ENCODE results near the gene MRPL10. TPM values are rescaled to one million over a fixed set of nuclear protein-coding genes. Genes with fewer than 3 reads are reported as not detected.

The MRPL10 gene
- total and polyA plus RNA-seq, 2 experiments from 2014 or later: 50.2 to 74.7 TPM

GRCh38 chr17:47804461-47804860 lies 26.9 kb downstream of the MRPL10 start:
- H2AFZ ChIP-seq: no peak overlapping the region
- no peaks in the 10 kb centered on the region for H3K9me2 ChIP-seq (ENCODE audit: insufficient read depth)
- H3K4me3 Mint-ChIP-seq: no peak overlapping the region
- no peaks in the 10 kb centered on the region for H3F3A ChIP-seq (replicated peaks; ENCODE audit: low read depth)
- TF ChIP-seq NANOG (IDR thresholded peaks at IDR 0.05; ENCODE audit: borderline replicate concordance): no peak
- TF ChIP-seq ZNF462 (CRISPR knock-in tag; IDR thresholded peaks at IDR 0.05): no peak
- no peak for TF ChIP-seq STAT1 (IDR thresholded peaks at IDR 0.05; ENCODE audit: unreplicated experiment)
- TF ChIP-seq ZNF114 (CRISPR knock-in tag; IDR thresholded peaks at IDR 0.05): no peak
- no peak for TF ChIP-seq JUNB (IDR thresholded peaks at IDR 0.05; ENCODE audit: unreplicated experiment)
- TF ChIP-seq EZH2 (IDR thresholded peaks at IDR 0.05; ENCODE audit: low read depth, unreplicated experiment): no peak
- TF ChIP-seq REST (IDR thresholded peaks at IDR 0.05; ENCODE audit: unreplicated experiment): no peak
- TF ChIP-seq CTCF (conservative IDR thresholded peaks at IDR 0.05; ENCODE audit: low read depth in 2 of 2): no peak
- no peak for TF ChIP-seq CREB1 (CRISPR knock-in tag; IDR thresholded peaks at IDR 0.05; ENCODE audit: low read depth)
- no peak for TF ChIP-seq ETS1 (IDR thresholded peaks at IDR 0.05)
- TF ChIP-seq EZH2phosphoT487 (IDR thresholded peaks at IDR 0.05; ENCODE audit: unreplicated experiment): no peak
- no peak for TF ChIP-seq POLR2AphosphoS5 (IDR thresholded peaks at IDR 0.05; ENCODE audit: low read depth)
- TF ChIP-seq ZNF331 (CRISPR knock-in tag; IDR thresholded peaks at IDR 0.05; ENCODE audit: low read depth): no peak
- H3K4me2 ChIP-seq: no peak overlapping the region
- ATAC-seq: no peak
- H3K27ac ChIP-seq (ENCODE audit: low read depth): no peak overlapping the region
- H3K27me3 Mint-ChIP-seq (ENCODE audit: insufficient read depth, low read depth, poor library complexity): peaks cover 8% of the 10 kb centered on the region
- no peaks in the 10 kb centered on the region for H3K9me3 Mint-ChIP-seq
- H3K27me3 ChIP-seq (ENCODE audit: insufficient read depth): no peaks in the 10 kb centered on the region
- no peaks in the 10 kb centered on the region for H3K79me2 ChIP-seq (replicated peaks; ENCODE audit: insufficient read depth)
- no peak overlapping the region for H3K4me3 ChIP-seq
- no peaks in the 10 kb centered on the region for H3K36me3 Mint-ChIP-seq (ENCODE audit: low read depth)
- no peaks in the 10 kb centered on the region; the same call in 1 of the 2 replicates for H4K20me1 ChIP-seq (replicated peaks; ENCODE audit: insufficient read depth)
- H3K36me3 ChIP-seq (ENCODE audit: insufficient read depth): no peaks in the 10 kb centered on the region
- H3K27ac Mint-ChIP-seq: no peak overlapping the region
- H3K4me1 Mint-ChIP-seq: no peaks in the 10 kb centered on the region
- DNase-seq (ENCODE audit: low spot score): no peak
- no peaks in the 10 kb centered on the region for H3K4me1 ChIP-seq (ENCODE audit: insufficient read depth)

Measured in GM23338 (cell line).